GM10847 (cell line): ENCODE measurements around the gene TRAF3.
A peak's percentile ranks its signal among the peaks of the same experiment; 100 is the strongest.

Experiments used
- POLR2A ChIP-seq: IDR thresholded peaks from 2 replicates; pipeline ENCODE4 v1.6.1; 2011; ENCODE audit not compliant: insufficient read length; ENCODE audit errors: extremely low read depth

The TRAF3 gene

DNA sequence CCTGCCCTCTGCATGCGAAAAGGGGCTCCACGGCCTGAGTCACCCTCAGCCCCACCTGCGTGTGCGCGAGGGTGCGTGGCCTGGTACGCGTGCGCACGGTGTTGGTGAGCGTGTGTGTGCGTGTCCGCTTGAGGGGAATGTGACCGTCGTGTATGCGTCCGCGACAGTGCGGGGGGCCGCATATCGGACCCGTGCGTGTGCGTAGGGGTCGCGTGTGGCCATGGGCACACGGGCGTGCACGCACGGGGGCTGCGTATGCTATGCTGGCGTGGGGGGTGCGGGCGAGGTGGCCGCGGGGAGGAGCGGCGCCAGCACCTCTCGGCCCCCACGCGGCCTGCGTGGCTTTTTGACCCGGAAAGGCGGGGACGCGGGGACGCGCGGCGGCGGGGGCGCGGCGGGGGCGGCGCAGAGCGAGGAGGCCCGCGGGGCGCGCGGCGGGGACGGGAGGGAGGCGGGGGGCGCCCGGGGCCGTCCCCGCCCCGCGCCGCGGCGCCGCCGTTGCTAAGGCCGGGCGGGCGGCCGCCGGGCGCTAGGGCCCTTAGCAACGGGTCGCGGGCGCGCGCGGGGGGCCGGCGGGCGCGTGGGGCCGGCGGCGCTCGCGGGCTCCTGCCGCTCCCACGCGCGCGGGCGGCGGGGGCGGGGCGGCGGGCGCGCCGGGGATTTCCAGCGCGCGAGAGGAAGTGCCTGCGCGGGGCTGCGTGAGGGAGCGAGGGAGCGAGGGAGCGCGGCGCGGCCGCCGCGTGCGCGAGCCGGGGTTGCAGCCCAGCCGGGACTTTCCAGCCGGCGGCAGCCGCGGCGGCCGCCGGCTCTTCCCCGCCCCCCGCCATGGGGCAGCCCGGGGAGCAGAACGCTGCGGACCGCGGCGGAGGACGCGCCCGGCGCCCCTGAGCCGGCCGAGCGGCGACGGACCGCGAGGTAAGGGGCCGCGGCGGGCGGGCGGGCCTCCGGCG lies at the start of gene TRAF3:
TRAF3 (plus strand) TSS at position 689 of the 950 bp plus-strand sequence. CDS start 92,753 bp downstream, outside the sequence.
- peak; percentile 80 for TF ChIP-seq POLR2A

DNA sequence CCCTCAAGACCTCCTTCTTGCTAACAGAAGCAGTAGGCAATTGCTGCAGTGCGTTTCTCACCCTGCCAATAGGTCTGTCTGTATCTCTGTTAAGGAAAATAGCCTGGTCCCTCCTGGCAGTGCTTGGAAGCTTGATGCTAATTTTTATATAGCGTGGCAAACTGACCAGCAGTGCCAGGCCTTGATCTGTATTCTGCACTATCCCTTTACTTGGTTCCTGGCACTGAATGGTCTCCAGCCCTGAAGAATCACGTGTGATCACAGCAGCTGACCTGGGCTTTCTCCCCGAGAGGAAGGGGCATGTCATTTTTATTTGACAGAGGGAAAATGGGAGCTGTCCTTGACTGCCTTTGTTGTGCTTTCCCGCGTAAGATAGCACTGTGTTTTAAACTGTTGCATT lies 48.7 kb upstream of the TRAF3 start:
- no peak for TF ChIP-seq POLR2A

DNA sequence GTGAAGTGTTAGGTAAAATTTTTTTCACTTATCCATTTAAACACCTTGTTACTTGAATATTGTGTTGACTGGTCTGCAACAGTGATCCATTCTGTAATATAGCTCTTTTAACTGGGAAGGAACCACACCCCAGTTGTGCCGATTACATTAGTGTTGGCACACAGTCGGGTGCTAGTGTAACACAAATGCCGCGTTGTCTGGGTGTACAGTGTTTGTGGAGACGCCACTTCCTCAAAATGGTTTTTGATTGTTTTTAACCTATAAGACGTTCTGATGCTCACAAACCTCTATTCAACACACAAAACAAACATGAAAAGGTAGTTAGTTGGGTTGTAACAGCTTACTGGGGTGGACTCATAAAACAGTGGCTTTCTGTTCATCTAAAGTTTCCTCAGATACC lies 48.0 kb upstream of the TRAF3 start:
- TF ChIP-seq POLR2A, result no peak

DNA sequence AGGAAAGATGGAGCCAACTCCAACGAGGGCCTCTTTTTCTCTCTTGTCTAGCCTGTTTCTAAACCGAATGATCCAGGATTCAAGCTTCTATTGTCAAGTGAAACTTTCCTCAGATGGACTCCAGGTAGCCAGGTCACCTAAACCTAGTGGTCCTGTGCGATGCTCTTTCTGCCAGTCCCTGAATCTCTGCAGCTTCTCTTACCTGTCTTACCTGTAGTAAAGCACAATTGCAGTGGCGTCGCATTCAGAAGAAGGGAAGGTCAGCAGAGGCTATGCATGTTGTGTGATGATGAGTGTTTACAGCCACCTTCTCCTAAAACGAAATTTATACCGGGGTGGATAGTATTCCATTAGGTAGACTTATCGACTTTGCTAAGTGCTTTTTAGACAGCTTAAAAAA lies 47.4 kb upstream of the TRAF3 start:
- no peak for TF ChIP-seq POLR2A

DNA sequence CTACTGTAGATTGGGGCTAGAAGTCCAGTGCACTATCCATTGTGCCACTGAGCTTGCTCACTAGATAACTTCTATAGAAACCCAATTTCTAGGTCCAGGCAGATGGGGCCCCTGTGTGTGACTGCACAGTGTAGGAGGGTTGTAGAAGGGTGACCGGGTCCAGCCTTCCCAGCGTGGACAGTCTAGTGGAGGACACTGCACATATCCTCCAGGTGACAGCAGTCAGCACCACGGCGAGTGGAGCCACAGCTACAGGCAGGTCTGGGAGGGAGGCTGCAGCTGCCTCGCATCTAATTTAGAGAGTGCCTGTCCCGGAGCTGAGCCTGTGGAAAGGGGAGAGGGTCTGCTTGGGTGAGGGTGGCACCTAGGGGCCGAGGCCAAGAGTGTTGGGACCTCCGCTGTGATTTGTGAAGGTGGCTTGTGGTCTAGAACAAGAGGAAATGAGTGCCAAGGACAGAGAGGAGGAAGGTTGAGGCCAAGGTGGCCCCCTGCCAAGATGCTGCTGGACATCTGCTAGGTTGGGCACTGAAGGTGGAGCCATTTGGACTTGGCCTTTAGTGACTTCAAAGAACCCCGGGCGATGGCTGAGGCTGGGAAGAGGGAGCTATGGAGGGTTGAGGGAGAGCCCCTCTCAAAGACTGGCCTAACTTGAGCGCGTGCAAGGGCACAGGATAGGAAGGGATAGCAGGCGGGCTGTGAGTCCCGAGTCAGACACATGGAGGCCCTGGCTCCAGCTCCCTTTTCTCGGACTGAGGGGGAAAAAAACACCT lies 46.0 kb upstream of the TRAF3 start:
- TF ChIP-seq POLR2A, result no peak

DNA sequence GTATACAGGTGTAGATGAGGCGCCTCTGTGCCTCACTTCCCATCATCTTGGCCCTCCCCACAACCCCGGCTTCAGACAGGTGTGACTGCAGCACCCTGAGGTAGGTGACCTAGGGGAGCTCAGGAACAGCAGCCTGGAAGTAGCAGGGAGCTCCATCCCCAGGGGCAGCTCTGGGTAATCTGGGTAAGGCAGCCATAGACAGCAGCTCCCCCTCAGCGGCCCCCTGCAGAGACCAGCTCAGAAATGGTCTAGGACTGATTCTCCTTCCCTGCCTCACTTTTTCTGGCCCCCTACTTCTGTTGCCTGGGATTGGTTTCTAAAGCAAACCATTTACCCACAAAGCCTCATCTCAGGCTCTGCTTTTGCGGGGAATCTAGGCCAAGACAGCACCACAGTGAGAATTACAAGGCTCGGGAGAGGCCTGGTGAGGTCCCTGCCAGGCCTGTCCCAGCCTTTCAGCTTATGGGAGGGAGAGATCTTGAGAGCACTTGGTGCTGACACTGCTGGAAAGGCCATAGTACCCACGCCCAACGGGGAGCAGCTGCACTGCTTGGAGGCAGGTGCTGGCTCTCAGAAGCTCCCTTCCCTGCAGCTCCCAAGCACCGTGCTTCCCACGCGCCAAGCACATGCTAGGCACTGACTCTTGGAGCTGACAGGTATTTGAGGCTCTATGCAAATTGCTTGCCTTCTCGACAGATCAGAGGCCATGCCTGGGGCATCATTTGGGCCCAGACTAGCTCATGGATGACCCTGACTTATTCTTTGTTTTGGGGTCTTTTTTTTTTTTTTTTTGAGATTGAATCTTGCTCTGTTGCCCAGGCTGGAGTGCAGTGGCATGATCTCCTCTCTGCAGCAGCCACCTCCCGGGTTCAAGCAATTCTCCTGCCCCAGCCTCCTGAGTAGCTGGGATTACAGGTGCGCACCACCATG lies 45.1 kb upstream of the TRAF3 start:
- no peak for TF ChIP-seq POLR2A

- TF ChIP-seq POLR2A, result no peak
Observed at GRCh38 chr14:102732924-102733323, 44.3 kb upstream of the TRAF3 start.

DNA sequence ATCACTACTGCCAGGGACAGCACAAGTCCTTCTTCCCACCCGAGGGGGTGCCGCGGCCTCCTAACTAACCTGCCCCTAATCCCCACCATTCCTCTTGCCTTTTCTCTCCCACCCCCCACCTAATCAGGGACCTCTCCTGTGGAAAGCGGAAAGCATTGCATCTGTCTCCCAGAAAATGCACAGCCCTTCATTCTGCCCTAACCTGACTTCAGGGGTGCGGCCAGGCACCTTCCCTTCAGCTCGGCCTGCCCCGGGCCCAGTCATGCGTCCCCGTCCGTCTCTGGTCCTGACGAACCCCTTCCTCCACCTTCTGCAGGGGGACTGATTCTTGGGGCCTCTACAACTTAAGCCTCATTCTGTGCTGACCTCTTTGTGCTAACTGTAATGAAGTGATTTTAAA lies 43.9 kb upstream of the TRAF3 start:
- TF ChIP-seq POLR2A, result no peak

GRCh38 chr14:102734436-102734835 lies 42.8 kb upstream of the TRAF3 start:
- TF ChIP-seq POLR2A, result no peak

DNA sequence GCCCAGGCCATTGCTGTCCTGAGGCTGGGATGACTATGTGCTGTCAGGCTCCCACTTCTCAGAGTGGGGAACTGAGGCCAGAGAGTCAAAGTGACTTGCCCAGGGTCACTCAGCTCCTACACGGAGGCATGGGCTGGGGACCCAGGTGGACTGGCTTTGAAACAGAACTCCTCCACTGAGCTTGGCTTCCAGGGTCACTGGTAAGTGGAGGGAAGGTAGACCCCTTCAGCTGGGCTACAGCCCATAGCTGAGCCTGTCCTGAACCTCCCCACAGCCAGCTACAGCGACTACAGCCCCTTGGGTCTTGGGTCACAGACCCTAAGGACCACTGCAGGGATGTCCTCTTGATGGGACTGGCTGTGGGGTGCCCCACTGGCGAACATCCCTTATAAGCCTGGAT lies 40.3 kb upstream of the TRAF3 start:
- TF ChIP-seq POLR2A, result no peak

DNA sequence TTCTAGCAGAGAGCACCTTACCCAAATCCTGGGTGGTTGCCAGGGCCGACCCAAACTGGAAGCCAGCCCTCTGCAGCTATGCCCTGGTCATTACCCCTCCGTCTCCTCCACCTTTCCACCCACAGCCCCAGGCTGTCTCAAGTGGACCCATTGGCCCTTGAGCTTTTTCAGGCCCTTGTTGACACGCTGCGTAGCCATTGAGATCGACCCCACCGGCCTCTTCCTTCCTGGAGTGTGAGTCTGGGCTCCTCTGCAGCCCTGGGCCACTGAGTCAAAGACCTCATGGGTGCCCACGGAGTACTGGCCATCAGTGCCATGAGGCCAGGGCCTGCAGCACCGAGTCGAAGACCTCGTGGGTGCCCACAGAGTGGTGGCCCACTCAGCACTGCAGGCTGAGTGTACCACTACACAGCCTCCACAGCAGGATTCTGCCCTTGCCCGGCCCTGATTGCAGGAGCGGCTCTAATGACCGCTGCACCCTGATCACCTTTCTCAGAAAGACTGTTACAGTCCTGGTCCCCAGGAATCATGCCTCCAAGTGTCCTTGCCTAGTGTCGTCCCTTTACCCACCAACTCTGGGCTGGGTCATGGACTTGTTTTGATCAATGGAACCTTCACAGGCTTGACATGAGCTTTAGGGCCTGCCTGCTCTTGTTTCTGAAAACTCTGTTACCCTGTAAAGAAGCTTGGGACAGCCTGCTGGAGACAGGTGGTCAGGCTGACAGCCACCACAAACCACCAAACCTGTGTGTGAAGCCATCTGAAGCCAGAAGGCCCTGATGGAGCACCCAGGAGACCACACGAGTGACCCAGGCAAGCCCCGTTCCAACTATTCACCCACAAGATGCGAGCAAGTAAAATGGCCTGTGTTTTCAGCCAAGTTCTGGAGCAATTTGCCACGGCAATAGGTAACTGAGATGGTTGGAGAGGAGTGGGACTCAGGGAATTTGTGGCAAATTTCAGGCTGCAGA lies 39.6 kb upstream of the TRAF3 start:
- TF ChIP-seq POLR2A, result no peak

DNA sequence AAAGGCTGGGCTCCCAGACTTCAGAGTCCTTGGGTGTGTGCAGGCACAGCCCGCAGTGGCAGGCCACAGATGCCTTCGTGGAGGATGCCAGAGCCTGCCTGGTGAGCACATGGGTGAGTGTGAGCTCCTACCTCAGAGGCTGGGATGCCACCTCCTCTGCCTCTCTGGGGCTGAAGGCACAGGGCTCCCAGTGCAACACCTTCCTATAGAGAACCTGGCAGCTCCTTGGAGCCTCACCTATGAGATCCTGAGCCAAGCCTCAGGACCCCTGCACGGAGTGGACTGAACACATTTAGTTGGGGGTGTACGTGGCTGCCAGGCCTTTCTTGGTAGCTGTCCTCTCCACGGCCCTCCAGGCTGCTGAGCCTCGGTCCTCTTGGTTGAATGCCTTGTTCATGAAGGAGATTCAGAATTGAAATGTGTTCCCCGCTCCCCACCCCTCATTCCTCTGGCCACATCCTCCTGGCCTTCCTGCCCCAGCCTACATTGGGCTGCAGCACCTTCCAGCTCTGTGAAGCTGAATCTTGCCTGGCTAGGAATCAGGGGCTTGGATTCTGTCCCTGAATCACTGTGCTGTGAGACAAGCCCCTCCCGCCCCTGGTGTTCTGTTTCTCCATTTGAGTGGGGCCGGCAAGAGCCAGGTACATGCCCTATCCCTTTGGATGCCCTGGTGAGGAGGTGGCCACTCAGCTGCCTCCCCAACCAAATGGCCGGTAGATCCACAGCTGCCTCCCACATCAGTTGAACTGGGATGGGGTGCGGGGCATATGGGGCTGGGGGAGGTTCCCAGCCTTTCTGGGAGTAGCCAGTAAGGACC lies 38.7 kb upstream of the TRAF3 start:
- no peak for TF ChIP-seq POLR2A

DNA sequence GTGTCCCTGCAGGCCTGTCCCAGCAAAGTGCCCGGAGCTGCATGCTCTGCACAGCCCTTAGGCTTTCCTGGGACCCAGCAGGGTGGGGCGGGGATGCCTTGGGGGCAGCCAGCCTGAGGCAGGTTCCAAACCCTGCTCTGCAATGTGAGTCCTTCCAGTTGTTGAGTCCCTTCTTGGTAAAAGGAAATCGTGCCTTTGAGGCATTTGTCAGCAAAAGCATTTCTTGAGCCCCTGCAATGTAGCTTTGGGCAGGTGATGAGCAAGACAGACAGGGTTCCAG lies 38.1 kb upstream of the TRAF3 start:
- no peak for TF ChIP-seq POLR2A

DNA sequence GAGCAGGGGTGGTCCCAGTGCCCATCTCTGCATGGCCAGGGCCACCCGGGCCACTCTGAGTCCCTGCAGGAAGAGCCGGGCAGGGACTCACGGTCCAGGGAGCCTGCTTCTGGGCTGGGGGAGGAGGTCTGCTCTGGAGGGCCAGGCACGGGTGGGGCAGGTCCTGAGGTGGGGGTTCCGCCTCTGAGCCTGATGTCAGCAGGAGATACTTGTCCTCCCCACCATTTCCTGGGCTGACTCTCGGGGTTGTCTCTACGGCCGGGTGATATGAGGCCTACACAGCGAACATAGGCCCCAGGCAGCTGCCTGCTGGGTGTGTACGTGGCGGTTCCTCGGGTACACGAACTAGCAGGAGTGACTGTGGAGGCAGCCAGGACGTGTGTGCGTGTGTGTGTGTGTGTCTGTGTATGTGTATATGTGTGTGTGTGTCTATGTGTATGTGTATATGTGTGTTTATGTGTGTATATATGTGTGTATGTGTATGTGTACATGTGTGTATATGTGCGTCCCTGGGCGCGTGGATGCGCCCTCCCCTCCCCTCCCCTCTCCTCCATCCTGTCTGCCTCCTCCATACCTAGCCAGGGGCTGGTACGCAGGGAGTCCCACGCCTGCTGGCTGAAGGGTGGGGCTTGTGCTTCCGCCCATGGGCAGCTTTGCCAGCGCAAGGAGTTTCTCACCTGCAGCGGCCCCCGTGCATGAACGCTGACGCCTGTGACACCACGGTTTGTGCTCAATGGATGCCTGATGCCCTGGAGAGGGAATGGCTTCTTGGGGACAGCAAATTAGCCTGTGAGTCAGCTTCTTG lies 30.4 kb upstream of the TRAF3 start:
- no peak for TF ChIP-seq POLR2A
